GM23338 (cell line): Measurements from ENCODE around the gene SH3PXD2B. TPM values are rescaled to one million over a fixed set of nuclear protein-coding genes. Genes with fewer than 3 reads are reported as not detected.
"Not testable (repeated sequence)": the region's sequence is repeated elsewhere in the genome, so short reads cannot be mapped to it uniquely, and the experiment has no call there.

ENCODE experiments used
- ATAC-seq: fragments of 200-7000 bp; cut with Tn5 transposase; 3 replicates; pipeline ENCODE4 v1.9.1; 2020
- DNase-seq: peaks from one replicate; pipeline ENCODE4 v3.0.0-alpha.2; 2015; ENCODE audit warnings: low spot score
- H2AFZ ChIP-seq: fragments of 200-600 bp; sonication (generic); 2 replicates; pipeline ENCODE4 v1.8.0; 2016; ENCODE audit warnings: antibody characterized with exemption, mild to moderate bottlenecking, moderate library complexity
- H3F3A ChIP-seq: fragments of 200-600 bp; sonication (generic); replicated peaks from 2 replicates; pipeline ENCODE4 v1.8.0; 2017; ENCODE audit warnings: antibody characterized with exemption, mixed run types, low read depth
- H3K27ac ChIP-seq: fragments of 200-600 bp; sonication (generic); 2 replicates; pipeline ENCODE4 v1.6.1; 2016; ENCODE audit warnings: low read depth
- H3K27me3 ChIP-seq: fragments of 200-600 bp; sonication (generic); 2 replicates; pipeline ENCODE4 v1.8.0; 2016; ENCODE audit warnings: mild to moderate bottlenecking, mixed run types, moderate library complexity; ENCODE audit not compliant: insufficient read depth
- H3K36me3 ChIP-seq: fragments of 200-600 bp; sonication (generic); 2 replicates; pipeline ENCODE4 v1.8.0; 2016; ENCODE audit warnings: mild to moderate bottlenecking; ENCODE audit not compliant: insufficient read depth
- H3K4me1 ChIP-seq: fragments of 200-600 bp; sonication (generic); 2 replicates; pipeline ENCODE4 v1.8.0; 2016; ENCODE audit warnings: mild to moderate bottlenecking, moderate library complexity; ENCODE audit not compliant: insufficient read depth
- H3K4me2 ChIP-seq: fragments of 200-600 bp; sonication (generic); 2 replicates; pipeline ENCODE4 v1.7.1; 2017; ENCODE audit warnings: mixed run types
- H3K4me3 ChIP-seq: fragments of 200-600 bp; sonication (generic); 2 replicates; pipeline ENCODE4 v1.6.1; 2016; ENCODE audit warnings: mixed run types
- H3K79me2 ChIP-seq: fragments of 200-600 bp; sonication (generic); replicated peaks from 2 replicates; pipeline ENCODE4 v1.8.0; 2017; ENCODE audit warnings: mild to moderate bottlenecking; ENCODE audit not compliant: insufficient read depth
- H3K9me2 ChIP-seq: fragments of 200-600 bp; sonication (generic); 2 replicates; pipeline ENCODE4 v1.8.0; 2017; ENCODE audit not compliant: insufficient read depth
- H4K20me1 ChIP-seq: fragments of 200-600 bp; sonication (generic); replicated peaks from 2 replicates; pipeline ENCODE4 v1.8.0; 2017; ENCODE audit warnings: mild to moderate bottlenecking; ENCODE audit not compliant: insufficient read depth
- H3K27ac Mint-ChIP-seq: 2 replicates; pipeline ENCODE4 v1.8.0; 2020; ENCODE audit warnings: inconsistent platforms, mild to moderate bottlenecking, moderate library complexity, mixed read lengths
- H3K27me3 Mint-ChIP-seq: 3 replicates; pipeline ENCODE4 v1.8.0; 2022; ENCODE audit warnings: low read depth, mild to moderate bottlenecking, moderate library complexity, mixed read lengths, inconsistent platforms; ENCODE audit not compliant: insufficient read depth, poor library complexity
- H3K36me3 Mint-ChIP-seq: 3 replicates; pipeline ENCODE4 v1.8.0; 2021; ENCODE audit warnings: low read depth, mild to moderate bottlenecking, inconsistent platforms, moderate library complexity, mixed read lengths
- H3K4me1 Mint-ChIP-seq: 3 replicates; pipeline ENCODE4 v1.8.0; 2020; ENCODE audit warnings: mild to moderate bottlenecking, inconsistent platforms, mixed read lengths
- H3K4me3 Mint-ChIP-seq: 3 replicates; pipeline ENCODE4 v1.8.0; 2021; ENCODE audit warnings: moderate library complexity, mild to moderate bottlenecking, inconsistent platforms, mixed read lengths
- H3K9me3 Mint-ChIP-seq: 3 replicates; pipeline ENCODE4 v1.8.0; 2020; ENCODE audit warnings: moderate library complexity, mild to moderate bottlenecking, inconsistent platforms, mixed read lengths
- ETS1 ChIP-seq: IDR thresholded peaks from 2 replicates; pipeline ENCODE4 v1.6.1; 2016; ENCODE audit warnings: antibody characterized with exemption
- EZH2 ChIP-seq: fragments of 200-600 bp; sonication (generic); IDR thresholded peaks from one replicate; pipeline ENCODE4 v1.8.0; 2017; ENCODE audit warnings: antibody characterized with exemption, mild to moderate bottlenecking, low read depth; ENCODE audit not compliant: unreplicated experiment
- JUNB ChIP-seq: IDR thresholded peaks from one replicate; pipeline ENCODE4 v1.6.1; 2016; ENCODE audit warnings: antibody characterized with exemption; ENCODE audit not compliant: unreplicated experiment
- POLR2AphosphoS5 ChIP-seq: IDR thresholded peaks from 2 replicates; pipeline ENCODE4 v1.6.1; 2016; ENCODE audit warnings: antibody characterized with exemption, low read depth
- REST ChIP-seq: IDR thresholded peaks from one replicate; pipeline ENCODE4 v1.6.1; 2018; ENCODE audit warnings: antibody characterized with exemption; ENCODE audit not compliant: unreplicated experiment
- STAT1 ChIP-seq: IDR thresholded peaks from one replicate; pipeline ENCODE4 v1.6.1; 2016; ENCODE audit warnings: antibody characterized with exemption; ENCODE audit not compliant: unreplicated experiment
- ZNF331 ChIP-seq: fragments of 250-450 bp; sonication (Bioruptor Pico); IDR thresholded peaks from 2 replicates; pipeline ENCODE4 v1.5.0; 2020; ENCODE audit warnings: low read depth, mild to moderate bottlenecking, moderate library complexity
- ZNF462 ChIP-seq: fragments of 250-450 bp; sonication (Bioruptor Pico); IDR thresholded peaks from 2 replicates; pipeline ENCODE4 v1.5.0; 2020; ENCODE audit warnings: mild to moderate bottlenecking, moderate library complexity
- polyA plus RNA-seq: library from polyadenylated mRNA; unstranded; fragments of >200 nt; fragmentation: Nextera tagmentation; extraction: Ambion mirVana; gene quantifications from 2 replicates; pipeline ENCODE4 v1.2.1, GENCODE V29; 2016
- total RNA-seq: library from RNA; depleted of rRNA; stranded (reverse); fragments of >200 nt; shearing (Covaris generic); gene quantifications from 2 replicates; pipeline ENCODE4 v1.2.3, GENCODE V29; 2014

Gene SH3PXD2B
- total and polyA plus RNA-seq, 2 experiments from 2014 or later, result 40.2 to 52.5 TPM

GRCh38 chr5:172288465-172288864, 165.9 kb downstream of the SH3PXD2B start (continued):
- TF ChIP-seq POLR2AphosphoS5, result no peak

GRCh38 chr5:172287140-172287539, 167.2 kb downstream of the SH3PXD2B start:
- H3K9me2 ChIP-seq, H3K36me3 ChIP-seq, H3K4me2 ChIP-seq, H3K4me3 Mint-ChIP-seq, ATAC-seq, DNase-seq, H3K27ac ChIP-seq, H3K9me3 Mint-ChIP-seq, H2AFZ ChIP-seq, H3K36me3 Mint-ChIP-seq, H3F3A ChIP-seq, H3K4me3 ChIP-seq, H4K20me1 ChIP-seq, H3K27me3 ChIP-seq, H3K27ac Mint-ChIP-seq: not testable (repeated sequence)
- H3K27me3 Mint-ChIP-seq, result peaks cover 16% of the 10 kb centered on the region
- H3K4me1 Mint-ChIP-seq, result peaks cover 15% of the 10 kb centered on the region
- H3K79me2 ChIP-seq, result peaks cover 11% of the 10 kb centered on the region
- peaks cover 15% of the 10 kb centered on the region for H3K4me1 ChIP-seq

DNA sequence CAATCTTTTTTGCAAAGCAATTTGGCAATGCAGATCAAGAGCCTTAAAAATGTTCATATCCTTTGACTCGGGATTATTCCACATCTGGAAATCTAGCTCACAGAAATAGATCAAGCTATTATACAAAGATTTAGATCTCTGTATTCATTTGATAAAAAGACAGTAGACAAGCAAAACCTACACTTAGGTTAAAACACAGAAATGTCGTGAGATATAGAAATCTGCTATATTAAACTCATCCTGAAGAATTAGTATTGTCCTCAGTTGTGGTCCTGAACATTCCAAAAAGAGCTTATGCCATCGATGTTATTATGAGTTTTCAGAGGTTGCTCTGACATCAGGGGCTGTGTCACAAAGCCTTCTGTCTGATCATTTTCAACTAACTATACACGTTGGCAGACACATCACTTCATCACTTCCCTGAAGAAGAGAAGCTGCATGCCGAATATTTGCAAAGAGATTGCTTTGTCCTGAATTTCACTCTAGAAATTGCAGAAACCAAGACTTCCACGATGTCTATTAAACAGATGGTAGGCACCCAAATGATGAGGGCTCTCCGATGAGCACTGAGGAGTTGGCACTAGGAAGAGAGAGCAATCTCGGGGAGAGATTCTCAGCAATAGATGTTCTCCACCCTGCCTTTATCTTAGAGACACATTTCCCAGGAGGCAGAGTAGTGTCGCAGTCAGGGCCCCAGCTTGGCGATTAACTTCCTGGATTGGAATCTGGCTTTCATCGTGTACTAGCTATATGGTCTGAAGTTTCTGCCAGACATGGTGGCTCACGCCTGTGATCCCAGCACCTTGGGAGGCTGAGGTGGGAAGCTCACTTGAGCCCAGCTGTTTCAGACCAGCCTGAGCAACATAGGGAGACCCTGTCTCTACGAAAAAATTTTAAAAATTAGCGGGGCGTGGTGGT, 168.8 kb downstream of the SH3PXD2B start:
- ATAC-seq, result no peak
- TF ChIP-seq ZNF331 (no peak), EZH2 (no peak), JUNB (no peak), STAT1 (no peak), ZNF462 (CRISPR knock-in tag) (no peak), REST (no peak), ETS1 (no peak)

More for the DNA sequence above, 168.8 kb downstream of the SH3PXD2B start:
- no peak for DNase-seq
- H3K27ac Mint-ChIP-seq, result no peak overlapping the region
- no peaks in the 10 kb centered on the region for H3K36me3 ChIP-seq
- H3K4me1 Mint-ChIP-seq, result peaks cover 26% of the 10 kb centered on the region
- peak overlapping the region; percentile 76 for H3K4me2 ChIP-seq
- H3K4me3 ChIP-seq, result peak overlapping the region; percentile 68
- H3K36me3 Mint-ChIP-seq, result no peaks in the 10 kb centered on the region
- H3K79me2 ChIP-seq, result peaks cover 28% of the 10 kb centered on the region
- peak overlapping the region; percentile 52; the same call in 1 of the 2 replicates for H2AFZ ChIP-seq
- H3K4me1 ChIP-seq, result peaks cover 31% of the 10 kb centered on the region
- no peak overlapping the region for H3K27ac ChIP-seq
- no peaks in the 10 kb centered on the region for H3K9me2 ChIP-seq
- H3K4me3 Mint-ChIP-seq, result peak overlapping the region; percentile 95
- H3K27me3 Mint-ChIP-seq, result peaks cover 16% of the 10 kb centered on the region
- H3F3A ChIP-seq, result peaks cover 6% of the 10 kb centered on the region; the same call in 1 of the 2 replicates
- no peaks in the 10 kb centered on the region for H3K9me3 Mint-ChIP-seq
- no peaks in the 10 kb centered on the region for H3K27me3 ChIP-seq
- H4K20me1 ChIP-seq, result peaks cover 17% of the 10 kb centered on the region; the same call in 1 of the 2 replicates
